ENCODE data around the gene ADAM12. TPM values are rescaled to one million over a fixed set of nuclear protein-coding genes. Genes with fewer than 3 reads are reported as not detected.
A peak's percentile ranks its signal among the peaks of the same experiment; 100 is the strongest.

Gene ADAM12
- total RNA-seq, 4 donors from 2014 or later, result 0.26 to 1.6 (median 0.47) TPM; not detected in 1

DNA sequence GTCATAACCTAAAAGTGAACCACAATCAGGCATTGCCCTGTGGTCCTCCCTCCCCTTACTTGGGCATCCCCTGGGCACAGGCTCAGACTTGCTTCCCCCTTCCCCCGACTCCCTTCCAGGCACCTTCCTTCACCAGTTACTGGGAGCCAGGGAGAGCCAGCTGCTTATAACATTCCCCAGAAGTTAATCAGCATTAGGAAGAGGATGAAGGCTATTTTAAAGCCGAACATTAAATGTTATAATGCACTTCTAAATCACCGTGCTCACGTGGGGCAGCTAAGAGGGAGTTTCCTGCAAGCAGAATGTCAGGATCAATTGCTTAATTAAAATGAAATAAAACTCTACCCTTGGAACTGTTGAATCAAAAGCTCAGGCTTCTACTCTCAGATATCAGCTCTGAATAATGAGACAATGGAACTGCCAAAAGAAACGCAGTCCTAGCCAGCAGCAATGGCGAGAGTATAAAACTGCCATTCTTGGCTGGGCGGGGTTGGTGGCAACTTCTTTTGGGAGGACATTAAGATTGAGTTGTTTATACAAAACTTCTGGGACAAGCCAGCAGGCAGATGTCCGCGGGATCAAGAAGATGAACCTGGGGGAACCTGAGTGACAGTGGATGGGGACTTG, 322.4 kb downstream of the ADAM12 start:
- intact Hi-C loops (cut with DNase I; ENCODE audit: low total_unique reads), result no loop called here
- TF ChIP-seq, protein P1, sequence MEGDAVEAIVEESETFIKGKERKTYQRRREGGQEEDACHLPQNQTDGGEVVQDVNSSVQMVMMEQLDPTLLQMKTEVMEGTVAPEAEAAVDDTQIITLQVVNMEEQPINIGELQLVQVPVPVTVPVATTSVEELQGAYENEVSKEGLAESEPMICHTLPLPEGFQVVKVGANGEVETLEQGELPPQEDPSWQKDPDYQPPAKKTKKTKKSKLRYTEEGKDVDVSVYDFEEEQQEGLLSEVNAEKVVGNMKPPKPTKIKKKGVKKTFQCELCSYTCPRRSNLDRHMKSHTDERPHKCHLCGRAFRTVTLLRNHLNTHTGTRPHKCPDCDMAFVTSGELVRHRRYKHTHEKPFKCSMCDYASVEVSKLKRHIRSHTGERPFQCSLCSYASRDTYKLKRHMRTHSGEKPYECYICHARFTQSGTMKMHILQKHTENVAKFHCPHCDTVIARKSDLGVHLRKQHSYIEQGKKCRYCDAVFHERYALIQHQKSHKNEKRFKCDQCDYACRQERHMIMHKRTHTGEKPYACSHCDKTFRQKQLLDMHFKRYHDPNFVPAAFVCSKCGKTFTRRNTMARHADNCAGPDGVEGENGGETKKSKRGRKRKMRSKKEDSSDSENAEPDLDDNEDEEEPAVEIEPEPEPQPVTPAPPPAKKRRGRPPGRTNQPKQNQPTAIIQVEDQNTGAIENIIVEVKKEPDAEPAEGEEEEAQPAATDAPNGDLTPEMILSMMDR (IDR thresholded peaks at IDR 0.05), result no peak
- TF ChIP-seq POLR2A (IDR thresholded peaks at IDR 0.05), result no peak
- DNase-seq (ENCODE audit: low spot score in 2 of 2), result no peak
- 64 to 68% methylated on average over 9 of the region's 9 CpGs for WGBS, 2 donors
- no peak overlapping the region for H3K4me3 ChIP-seq (ENCODE audit: low read depth, poor library complexity, severe bottlenecking)

DNA sequence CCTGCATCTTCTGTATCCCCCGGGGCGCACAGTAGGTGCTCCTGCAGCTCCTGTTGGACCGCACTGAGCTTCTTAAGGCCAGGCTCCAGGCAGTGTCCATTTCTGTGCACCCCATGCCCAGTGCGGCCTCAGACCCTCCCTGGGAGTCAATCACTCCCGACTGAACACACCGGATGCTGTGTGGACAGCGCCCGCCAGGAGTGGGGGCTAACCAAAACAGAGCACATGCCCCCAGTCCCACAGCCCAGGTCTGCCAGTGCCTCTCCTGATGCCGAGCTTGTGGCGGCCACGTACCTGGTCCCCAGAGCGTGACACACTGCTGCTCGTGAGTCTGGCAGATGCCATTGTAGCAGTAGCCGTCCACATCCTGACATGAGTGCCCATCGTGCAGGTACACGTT, 323.8 kb downstream of the ADAM12 start:
- 89 to 96% methylated on average over 16 of the region's 16 CpGs for WGBS, 2 donors
- intact Hi-C loops (cut with DNase I; ENCODE audit: low total_unique reads), result no loop called here
- DNase-seq (ENCODE audit: low spot score in 2 of 2), result no peak
- H3K4me3 ChIP-seq (ENCODE audit: low read depth, poor library complexity, severe bottlenecking), result no peak overlapping the region
- TF ChIP-seq, protein P1 (IDR thresholded peaks at IDR 0.05), result no peak
- no peak for TF ChIP-seq POLR2A (IDR thresholded peaks at IDR 0.05)

DNA sequence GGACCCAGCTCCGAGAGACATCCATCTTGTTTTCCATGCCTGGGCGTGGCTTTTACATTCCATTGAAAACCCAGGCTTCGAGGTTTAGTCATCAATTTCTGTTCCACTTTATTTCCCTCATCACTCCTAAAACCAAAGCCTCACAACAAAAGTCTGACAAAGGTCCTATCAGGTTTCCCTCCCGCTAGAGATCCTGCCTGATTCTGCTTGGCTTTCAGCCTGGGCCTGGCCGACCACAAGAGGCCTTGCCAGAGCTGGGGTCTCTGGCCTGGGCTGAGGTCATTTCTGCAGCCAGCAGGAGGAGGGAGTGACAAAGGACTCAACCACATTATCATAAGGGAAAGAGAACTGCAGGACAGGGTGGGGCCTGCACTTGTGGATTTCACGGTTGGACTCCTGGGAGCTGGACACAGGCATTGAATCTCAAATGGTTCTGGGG, 324.9 kb downstream of the ADAM12 start:
- no peak for DNase-seq (ENCODE audit: low spot score in 2 of 2)
- no peak overlapping the region for H3K4me3 ChIP-seq (ENCODE audit: low read depth, poor library complexity, severe bottlenecking)
- intact Hi-C loops (cut with DNase I; ENCODE audit: low total_unique reads), result no loop called here
- WGBS, 2 donors, result 80 to 83% methylated on average over 6 of the region's 6 CpGs
- TF ChIP-seq, protein P1 (IDR thresholded peaks at IDR 0.05), result no peak
- no peak for TF ChIP-seq POLR2A (IDR thresholded peaks at IDR 0.05)

DNA sequence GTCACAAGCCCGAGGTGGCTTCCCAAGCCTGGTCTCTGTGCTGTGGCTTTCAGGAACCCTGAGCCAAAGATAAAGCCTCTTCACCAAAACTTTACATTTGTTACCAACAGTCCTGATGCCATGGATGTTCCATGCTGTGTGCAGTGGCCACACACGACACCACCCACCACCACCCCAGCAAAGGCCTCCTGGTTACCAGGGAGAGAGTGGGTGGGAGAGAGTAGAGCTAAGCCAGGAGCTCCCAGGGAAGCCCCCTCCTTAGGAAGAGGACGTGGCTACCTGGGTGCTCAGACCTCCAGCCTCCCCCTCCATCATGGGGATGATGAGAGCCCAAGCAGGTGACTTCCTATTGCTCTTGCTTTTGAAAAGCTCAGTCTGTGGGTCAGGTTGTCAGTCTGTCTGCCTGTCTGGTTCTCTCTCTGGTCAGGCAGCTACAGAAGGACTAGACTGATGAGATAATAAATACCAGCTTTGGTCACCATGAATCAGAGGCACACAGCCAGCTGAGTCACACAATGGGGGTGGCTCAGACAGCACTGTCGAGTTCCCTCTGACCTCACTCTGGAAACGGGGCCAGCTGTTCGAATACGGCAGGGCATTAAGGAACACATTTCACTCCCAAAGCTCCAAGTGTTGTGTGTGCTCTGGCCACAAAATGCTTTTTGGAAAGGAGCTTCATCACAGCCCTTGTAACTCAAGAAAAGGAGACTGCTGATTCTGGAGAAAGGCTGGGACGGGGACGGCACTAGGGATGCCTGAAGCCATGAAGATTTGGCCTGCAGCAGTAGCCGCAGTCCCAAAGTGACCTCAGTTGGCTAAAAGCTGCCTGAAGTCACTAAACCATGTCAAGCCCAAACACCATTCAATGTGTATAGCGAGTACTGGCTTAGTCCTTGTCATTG, 325.9 kb downstream of the ADAM12 start:
- H3K4me3 ChIP-seq (ENCODE audit: low read depth, poor library complexity, severe bottlenecking), result no peak overlapping the region
- DNase-seq (ENCODE audit: low spot score in 2 of 2), result peak; percentile 87 to 98
- intact Hi-C loops (cut with DNase I; ENCODE audit: low total_unique reads), result no loop called here
- no peak for TF ChIP-seq POLR2A (IDR thresholded peaks at IDR 0.05)
- TF ChIP-seq, protein P1 (IDR thresholded peaks at IDR 0.05), result no peak
- 39 to 54% methylated on average over 11 of the region's 11 CpGs for WGBS, 2 donors

DNA sequence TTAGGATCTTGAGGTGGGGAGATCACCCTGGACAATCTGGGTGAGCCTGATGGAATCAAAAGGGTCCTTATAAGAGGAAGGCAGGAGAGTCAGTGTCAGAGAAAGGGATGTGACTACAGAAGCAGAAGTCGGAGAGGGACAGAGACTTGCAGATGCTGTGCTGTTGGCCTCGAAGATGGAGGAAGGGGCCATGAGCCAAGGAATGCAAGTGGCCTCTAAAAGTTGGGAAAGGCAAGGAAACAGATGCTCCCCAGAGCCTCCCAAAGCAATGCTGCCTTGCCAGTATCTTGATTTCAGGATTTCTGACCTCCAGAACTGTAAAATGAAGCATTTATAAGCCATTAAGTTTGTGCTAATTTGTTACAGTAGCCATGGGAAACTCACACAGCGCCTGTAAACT, 326.8 kb downstream of the ADAM12 start:
- DNase-seq (ENCODE audit: low spot score in 2 of 2), result no peak
- 75 to 89% methylated on average over 3 of the region's 3 CpGs for WGBS, 2 donors
- no peak for TF ChIP-seq POLR2A (IDR thresholded peaks at IDR 0.05)
- TF ChIP-seq, protein P1 (IDR thresholded peaks at IDR 0.05), result no peak
- H3K4me3 ChIP-seq (ENCODE audit: low read depth, poor library complexity, severe bottlenecking), result no peak overlapping the region
- intact Hi-C loops (cut with DNase I; ENCODE audit: low total_unique reads), result no loop called here
